Heart left ventricle (tissue), 16 donors: ENCODE data around the gene B4GAT1. TPM values are rescaled to one million over a fixed set of nuclear protein-coding genes. Genes with fewer than 3 reads are reported as not detected.

ENCODE experiments used
- ATAC-seq, 4 donors: fragments of 200-7000 bp; cut with Tn5 transposase; one replicate each; pipeline ENCODE4 v1.9.1; 2020 to 2022; ENCODE audit warnings: moderate library complexity in 4 of 4, mild to moderate bottlenecking in 3 of 4, moderate number of reproducible peaks in 1 of 4
- DNase-seq, 5 donors: peaks; one replicate each; pipeline ENCODE4 v3.0.0-alpha.2; 2020
- H3K27ac ChIP-seq, 12 donors: fragments of 200-600 bp; sonication (generic) in 4 of 12; one replicate each; pipeline versions ENCODE4 v1.5.0 to v1.8.0; 2016 to 2022; ENCODE audit warnings: mild to moderate bottlenecking in 2 of 12
- H3K27me3 ChIP-seq, 9 donors: fragments of 200-600 bp; sonication (generic) in 2 of 9; one replicate each; pipeline versions ENCODE4 v1.5.1 to v1.8.0; 2016 to 2022; ENCODE audit warnings: mild to moderate bottlenecking in 3 of 9
- H3K36me3 ChIP-seq, 9 donors: fragments of 200-600 bp; sonication (generic) in 2 of 9; one replicate each; pipeline versions ENCODE4 v1.5.0 to v1.8.0; 2018 to 2022; ENCODE audit warnings: mild to moderate bottlenecking in 2 of 9
- H3K4me1 ChIP-seq, 12 donors: fragments of 200-600 bp; sonication (generic) in 4 of 12; one replicate each; pipeline versions ENCODE4 v1.5.0 to v1.8.0; 2016 to 2022; ENCODE audit warnings: mild to moderate bottlenecking in 3 of 12
- H3K4me3 ChIP-seq, 12 donors: fragments of 200-600 bp; sonication (generic) in 4 of 12; one replicate each; pipeline versions ENCODE4 v1.5.0 to v1.8.0; 2017 to 2022; ENCODE audit warnings: mild to moderate bottlenecking in 9 of 12, moderate library complexity in 4 of 12
- H3K9me3 ChIP-seq, 12 donors: fragments of 200-600 bp; sonication (generic) in 4 of 12; one replicate each; pipeline versions ENCODE4 v1.5.0 to v1.8.0; 2016 to 2022; ENCODE audit warnings: mild to moderate bottlenecking in 1 of 12
- CTCF ChIP-seq, 12 donors: fragments of 200-600 bp; sonication (generic) in 4 of 12; IDR thresholded peaks; one replicate each; pipeline versions ENCODE4 v1.5.0 to v1.8.0; 2018 to 2022; ENCODE audit warnings: antibody characterized with exemption in 12 of 12, mild to moderate bottlenecking in 5 of 12
- POLR2A ChIP-seq, 2 donors: fragments of 450-650 bp; IDR thresholded peaks; one replicate each; pipeline ENCODE4 v1.6.1; 2017; ENCODE audit warnings: antibody characterized with exemption in 2 of 2, mild to moderate bottlenecking in 2 of 2, moderate library complexity in 2 of 2
- WGBS, 4 donors: extraction: QIAGEN DNeasy Blood & Tissue Kit in 2 of 4; methylation state at CpG; one replicate each; pipeline versions ENCODE4 v1.1.5 to v1.1.7; 2013 to 2018; 5-methylcytosine and 5-hydroxymethylcytosine counted together
- intact Hi-C, 10 donors: fragments of 100-400 bp; cut with DNase I; formaldehyde crosslinking; loops; one replicate each; pipeline versions ENCODE4 v1.11.1 to v1.14.2; 2022
- long read RNA-seq, 3 donors: library from polyadenylated mRNA; unstranded; transcript quantifications; one replicate each; pipeline ENCODE4 v2.0.0, GENCODE V29; 2020 to 2021
- polyA plus RNA-seq, 2 donors: library from polyadenylated mRNA; stranded (reverse); fragments of 200-250 nt; gene quantifications; one replicate each; pipeline ENCODE4 v1.2.3, GENCODE V29; 2013
- total RNA-seq, 9 donors: library from RNA; depleted of rRNA in 2 of 9; stranded (reverse); fragments of >200 nt in 2 of 9; fragmentation: NEBNext Ultra II Directional in 3 of 9; extraction: Animal tissue kit (Norgen Biotek cat#: 25700) in 3 of 9; gene quantifications; one replicate each; pipeline versions ENCODE4 v1.1.0 to v1.2.4, GENCODE V29; 2016 to 2023
- donor health status: ischemic (EF 13 %, LVEDD 7.1; RV severe dilation, severe dysfunction).
- donor health status: healthy with polysubstance abuse.
- donor health status: DM: no; HTN: yes; CAD: no.
- donor health status: DM: no; HTN: no; CAD: no.
- donor health status: ischemic (EF 25% LVEDD 6.9; RV normal size, moderate dysfunction).
- donor health status: ischemic (EF 25% LVEDD 5.7; RV mildly dilated, moderate dysfunction).
- donor health status: healthy.
- donor health status: DM: yes; HTN: yes; CAD: no.
- donor health status: ischemic (EF 35%, LVEDD 5.7; RV mildly dilated, moderate dysfunction).
- donor health status: nonischemic (EF 11% LVEDD 7.7; RV severe dilation, severe dysfunction).
- donor health status: DM: yes; HTN: yes; CAD: no.
- donor health status: PGD.
- donor health status: ischemic (EF 29% LVEDD 5.4; RV normal size, mild dysfunction).
- donor health status: nonischemic (EF 23%, LVEDD 6.1; RV moderate dilation, normal function).

B4GAT1 gene
- 100 to 1,000 TPM in 1 of 9 donors, 10 to 100 TPM in 8; 37.3 to 109 (median 52.3) TPM for total RNA-seq
- 10 to 100 TPM; 37.2 to 54.0 TPM for polyA plus RNA-seq
- long read RNA-seq, donor 1, transcript B4GAT1-201 (2 exons, 2,072 nt): major isoform, 117 of 117 reads
- long read RNA-seq, donor 1, partial matches to known transcripts: 0 of 117 reads
- long read RNA-seq, donor 1, other reads (novel, unspliced or antisense): 0 of 117 reads
- long read RNA-seq, donor 2, transcript B4GAT1-201 (2 exons, 2,072 nt): major isoform, 323 of 327 reads
- long read RNA-seq, donor 2, partial matches to known transcripts: 3 of 327 reads
- long read RNA-seq, donor 2, other reads (novel, unspliced or antisense): 1 of 327 reads
- long read RNA-seq, donor 3, transcript B4GAT1-201 (2 exons, 2,072 nt): major isoform, 80 of 81 reads
- long read RNA-seq, donor 3, partial matches to known transcripts: 1 of 81 reads
- long read RNA-seq, donor 3, other reads (novel, unspliced or antisense): 0 of 81 reads

DNA sequence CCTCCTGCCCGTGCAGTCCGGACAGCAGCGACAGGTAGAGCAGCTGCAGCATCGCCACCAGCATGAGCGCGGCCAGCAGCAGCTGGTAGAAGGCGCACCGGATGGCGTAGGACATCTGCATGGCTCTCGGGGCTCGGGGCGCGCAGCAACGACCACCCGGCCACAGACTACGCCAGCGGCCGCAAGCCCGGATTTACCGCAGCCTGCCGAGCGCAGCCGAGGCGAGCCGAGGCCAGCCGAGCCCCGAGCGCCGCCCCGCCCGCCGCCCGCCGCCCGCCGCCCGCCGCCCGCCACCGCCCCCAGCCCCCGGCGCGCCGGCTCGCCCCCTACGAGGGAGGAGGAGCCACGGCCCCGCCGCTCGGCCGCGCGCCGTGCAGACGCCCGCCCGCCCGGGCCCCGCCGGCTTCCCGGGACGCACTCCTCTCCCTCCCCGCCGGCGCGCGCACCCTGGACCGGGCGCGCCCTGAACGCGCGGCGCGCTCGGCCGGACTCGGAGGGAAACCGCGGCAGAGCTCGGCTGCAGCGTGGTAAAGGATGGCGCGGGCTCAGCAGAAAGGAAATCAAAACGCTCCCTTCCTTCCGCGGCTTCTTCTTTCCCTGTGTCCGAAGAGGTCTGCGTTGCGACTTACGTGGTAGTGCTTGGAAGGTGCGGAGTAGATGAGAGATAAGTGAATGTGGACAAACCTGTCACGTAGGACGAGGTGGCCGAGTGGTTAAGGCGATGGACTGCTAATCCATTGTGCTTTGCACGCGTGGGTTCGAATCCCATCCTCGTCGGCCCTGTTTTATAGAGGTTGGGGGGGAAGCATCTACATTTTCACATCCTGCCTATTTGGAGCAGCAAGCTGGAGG lies at the start of gene B4GAT1:
Gene B4GAT1, minus strand, starts transcription at position 205 of the 852 bp plus-strand sequence. Its CDS starts 84 bp downstream, at position 121.
- H3K4me1 ChIP-seq: peaks cover 4 to 47% (median 34%) of the 10 kb centered on the region in 12 donors
- intact Hi-C loops: loop anchor here in 5 of 10 donors (5.0 to 10.0 kb wide), 3 partner anchors 35 to 483 kb away; partner anchors contain the start of gene MUS81 (in 1 of the 5)
- WGBS, 4 donors: 0 to 1% (median 1%) methylated on average over 18 to 101 of the region's 101 CpGs
- TF ChIP-seq CTCF (IDR thresholded peaks at IDR 0.05) (no peak), POLR2A (IDR thresholded peaks at IDR 0.05) (no peak)
- H3K4me3 ChIP-seq: peak within 1 kb of the TSS; percentile 61 to 99 (median 90)
- H3K27ac ChIP-seq: peak within 1 kb of the TSS; percentile 68 to 94 (median 90)
- H3K27me3 ChIP-seq: no peaks in the 10 kb centered on the region
- DNase-seq (peak; percentile 79 to 88 (median 82)), ATAC-seq (peak; percentile 38 to 83 (median 72))
- H3K36me3 ChIP-seq: peaks cover 0 to under 1% (median 0%) of the 10 kb centered on the region in 9 donors
- H3K9me3 ChIP-seq: no peaks in the 10 kb centered on the region

DNA sequence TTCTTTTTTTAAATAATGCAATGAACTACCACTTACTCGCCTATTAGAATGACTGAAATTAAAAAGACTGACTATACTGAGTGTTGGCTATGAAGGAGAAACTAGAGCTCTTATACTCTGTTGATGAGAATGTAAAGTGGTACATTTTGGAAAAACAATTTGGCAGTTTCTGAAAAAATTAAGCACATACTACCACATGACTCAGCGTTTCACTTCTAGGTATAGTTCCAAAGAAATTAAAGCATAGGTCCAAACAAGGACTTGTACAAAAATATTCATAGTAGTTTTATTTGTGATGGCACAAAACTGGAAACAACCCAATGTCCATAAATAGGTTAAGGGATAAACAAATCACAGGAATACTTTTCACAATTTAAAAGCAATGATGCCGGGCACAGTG lies 46.5 kb upstream of the B4GAT1 start:
- WGBS, 4 donors: 83 to 88% (median 85%) methylated on average over 3 of the region's 3 CpGs
- Histone ChIP-seq H3K9me3 (no peaks in the 10 kb centered on the region), H3K27ac (no peak overlapping the region), H3K36me3 (no peaks in the 10 kb centered on the region), H3K4me3 (no peak overlapping the region), H3K4me1 (no peaks in the 10 kb centered on the region), H3K27me3 (peaks cover 0 to 27% (median 0%) of the 10 kb centered on the region in 9 donors)
- ATAC-seq (no peak), DNase-seq (no peak)
- intact Hi-C loops: loop anchor here in 2 of 10 donors (2.0 to 5.0 kb wide), 2 partner anchors 43 to 87 kb away; partner anchors contain the start of gene MRPL11 (in 1 of the 2)
- TF ChIP-seq CTCF (IDR thresholded peaks at IDR 0.05) (no peak), POLR2A (IDR thresholded peaks at IDR 0.05) (no peak)

DNA sequence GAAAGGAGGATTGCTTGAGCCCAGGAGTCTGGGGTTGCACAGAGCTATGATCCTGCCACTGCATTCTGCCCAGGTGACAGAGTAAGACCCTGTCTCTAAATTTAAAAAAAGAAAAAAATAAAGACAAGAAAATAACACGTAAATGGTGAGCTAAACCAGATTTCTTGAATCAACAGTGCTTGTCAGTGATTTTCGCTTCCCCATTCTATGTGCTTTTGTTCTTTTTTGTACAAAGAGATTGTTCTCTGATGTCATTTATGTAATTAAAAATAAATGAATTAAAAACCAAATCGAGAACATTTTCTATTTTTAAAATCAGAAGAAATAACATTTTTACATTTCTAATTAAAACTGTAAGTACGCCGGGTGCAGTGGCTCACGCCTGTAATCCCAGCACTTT lies 43.9 kb upstream of the B4GAT1 start:
- intact Hi-C loops: loop anchor here in 1 of 10 donors (5.0 kb wide), 1 partner anchor 46 kb away; the partner anchor contains the start of gene MRPL11
- peaks cover 0 to 4% (median 2%) of the 10 kb centered on the region in 12 donors for H3K4me1 ChIP-seq
- DNase-seq (no peak), ATAC-seq (no peak)
- H3K27me3 ChIP-seq: peaks cover 0 to 27% (median 0%) of the 10 kb centered on the region in 9 donors
- H3K36me3 ChIP-seq: no peaks in the 10 kb centered on the region
- WGBS, 4 donors: 79 to 88% (median 84%) methylated on average over 6 of the region's 6 CpGs
- H3K9me3 ChIP-seq: no peaks in the 10 kb centered on the region
- TF ChIP-seq CTCF (IDR thresholded peaks at IDR 0.05) (no peak), POLR2A (IDR thresholded peaks at IDR 0.05) (no peak)
- H3K27ac ChIP-seq: no peak overlapping the region
- no peak overlapping the region for H3K4me3 ChIP-seq
